Measurements from ENCODE around the gene HOXD3. TPM values are rescaled to one million over a fixed set of nuclear protein-coding genes. Genes with fewer than 3 reads are reported as not detected.

HOXD3 gene
- total and polyA plus RNA-seq, 9 of the 15 experiments (the other 6 are each of a cell fraction or from before 2014, with no cell fraction given), result not detected

GRCh38 chr2:176157499-176158185 lies 535 bp downstream of the HOXD3 start:
- H3K9ac ChIP-seq (ENCODE audit: insufficient read depth in 1 of 2, low read depth in 2 of 2, low read length in 2 of 2), result no peak overlapping the region
- no TSS peak for BruUV-seq (replicated peaks)
- H3K4me3 ChIP-seq, result no peak overlapping the region
- H3K27ac ChIP-seq (ENCODE audit: extremely low read depth, low read depth, low read length), result no peak overlapping the region
- ChIA-PET CTCF (ENCODE audit: low intra/inter-chr PET ratio) (no interaction called here), POLR2A (interaction anchor here (0.6 kb wide), 1 partner anchor 28 kb away, joined by 3 read pairs; no protein-coding TSS in a partner anchor)
- H3K4me2 ChIP-seq (ENCODE audit: insufficient read depth, low read length), result no peak overlapping the region
- no peaks in the 10 kb centered on the region for H3K79me2 ChIP-seq (ENCODE audit: control insufficient read depth, insufficient read depth, low read length)
- H2AFZ ChIP-seq (ENCODE audit: low read depth, low read length), result no peak overlapping the region
- H3K27me3 ChIP-seq (ENCODE audit: control insufficient read depth in 2 of 2, insufficient read depth in 2 of 2, low read length in 2 of 2), result peaks cover 68 to 73% of the 10 kb centered on the region in 2 experiments
- DNase-seq (ENCODE audit: extremely low read depth in 1 of 4, low spot score in 3 of 4) (no peak), FAIRE-seq (no peak), ATAC-seq (no peak)
- no peaks in the 10 kb centered on the region for H3K9me1 ChIP-seq (ENCODE audit: control insufficient read depth, insufficient read depth, low read length)
- peaks cover 0 to 18% of the 10 kb centered on the region in 2 experiments; a peak in 2 of 5 replicates for H3K4me1 ChIP-seq (replicated peaks in 1 of 2; ENCODE audit: control insufficient read depth in 2 of 2, insufficient read depth in 2 of 2, low read length in 2 of 2)
- no peaks in the 10 kb centered on the region for H3K36me3 ChIP-seq (ENCODE audit: control insufficient read depth, insufficient read depth, low read length)
- intact Hi-C loops (cut with micrococcal nuclease) (no loop called here), in situ Hi-C loops (cut with MboI) (no loop called here)
- WGBS (ENCODE audit: insufficient coverage, low coverage, missing lambda C conversion rate), result 24% methylated on average over 41 of the region's 43 CpGs
- H4K20me1 ChIP-seq (replicated peaks; ENCODE audit: control insufficient read depth, insufficient read depth, low read length), result peaks cover 8% of the 10 kb centered on the region
- H3K9me3 ChIP-seq (replicated peaks; ENCODE audit: control insufficient read depth, insufficient read depth, low read depth, low read length), result no peaks in the 10 kb centered on the region
- TF ChIP-seq ZFP36 (IDR thresholded peaks at IDR 0.05; ENCODE audit: low read depth, low read length, partially characterized antibody) (no peak), SMARCA4 (IDR thresholded peaks at IDR 0.05) (no peak), MAFK (IDR thresholded peaks at IDR 0.05; ENCODE audit: low read length) (no peak), TCF7 (IDR thresholded peaks at IDR 0.05; ENCODE audit: borderline replicate concordance) (no peak), TARDBP (IDR thresholded peaks at IDR 0.05) (no peak), EP400 (IDR thresholded peaks at IDR 0.05) (no peak), ZBTB5 (IDR thresholded peaks at IDR 0.05) (no peak), GATA2 (CRISPR knock-in tag; IDR thresholded peaks at IDR 0.05) (no peak), FOXO4 (CRISPR knock-in tag; IDR thresholded peaks at IDR 0.05) (no peak)

Measured in K562 (cell line).